Adrenal gland (tissue), 12 donors: ENCODE measurements around the gene GPRIN2. TPM values are rescaled to one million over a fixed set of nuclear protein-coding genes. Genes with fewer than 3 reads are reported as not detected.

Experiments used
- DNase-seq, 7 donors: peaks; one replicate each; pipeline ENCODE4 v3.0.0-alpha.2; 2019 to 2020
- H3K27ac ChIP-seq, 5 donors: fragments of 200-600 bp; sonication (generic) in 4 of 5; 1 replicate in 3 of 5; 2 replicates in 2 of 5; pipeline versions ENCODE4 v1.5.1 to v1.8.0; 2016 to 2020; ENCODE audit warnings: mild to moderate bottlenecking in 1 of 5
- H3K27me3 ChIP-seq: fragments of 200-600 bp; 2 replicates; pipeline ENCODE4 v1.8.0; 2021
- H3K36me3 ChIP-seq, 2 donors: fragments of 200-600 bp; replicated peaks in 1 of 2; 1 replicate in 1 of 2; 2 replicates in 1 of 2; pipeline versions ENCODE4 v1.5.1 to v1.8.0; 2018 to 2022
- H3K4me1 ChIP-seq, 2 donors: fragments of 200-600 bp; replicated peaks in 1 of 2; 1 replicate in 1 of 2; 2 replicates in 1 of 2; pipeline versions ENCODE4 v1.5.1 to v1.8.0; 2018 to 2021
- H3K4me3 ChIP-seq, 4 donors: fragments of 200-600 bp; sonication (generic) in 3 of 4; one replicate each; pipeline ENCODE4 v1.5.1; 2016 to 2018
- H3K9me3 ChIP-seq, 3 donors: fragments of 200-600 bp; sonication (generic) in 1 of 3; replicated peaks in 1 of 3; 1 replicate in 2 of 3; 2 replicates in 1 of 3; pipeline versions ENCODE4 v1.5.1 to v1.8.0; 2016 to 2021
- CTCF ChIP-seq, 6 experiments: fragments of 450-650 bp in 4 of 6; fragments of 200-600 bp in 2 of 6; sonication (generic) in 1 of 6; IDR thresholded peaks; 1 replicate in 5 of 6; 2 replicates in 1 of 6; pipeline versions ENCODE4 v1.5.1 to v1.8.0; 2016 to 2021; ENCODE audit warnings: antibody characterized with exemption in 6 of 6, mild to moderate bottlenecking in 2 of 6, moderate library complexity in 1 of 6
- POLR2A ChIP-seq, 2 donors: fragments of 450-650 bp; IDR thresholded peaks; one replicate each; pipeline ENCODE4 v1.6.1; 2017; ENCODE audit warnings: antibody characterized with exemption in 2 of 2, mild to moderate bottlenecking in 2 of 2, moderate library complexity in 1 of 2
- WGBS, 4 donors: extraction: QIAGEN DNeasy Blood & Tissue Kit in 2 of 4; methylation state at CpG; one replicate each; pipeline versions ENCODE4 v1.1.5 to v1.1.7; 2013 to 2017; 5-methylcytosine and 5-hydroxymethylcytosine counted together
- intact Hi-C, 2 donors: fragments of 100-400 bp; cut with DNase I; formaldehyde crosslinking; loops; one replicate each; pipeline versions ENCODE4 v1.14.1 to v1.15.0; 2022 to 2023
- polyA plus RNA-seq, 3 donors: library from polyadenylated mRNA; stranded (reverse); fragments of 200-250 nt in 2 of 3; fragments of 350-450 nt in 1 of 3; fragmentation: Illumina TruSeq in 1 of 3; extraction: RNeasy Lipid Tissue Mini Kit (QIAGEN cat#74804) in 1 of 3; gene quantifications; one replicate each; pipeline ENCODE4 v1.2.3, GENCODE V29; 2013 to 2014
- total RNA-seq, 9 donors: library from RNA; depleted of rRNA in 4 of 9; stranded (reverse); fragments of >200 nt in 4 of 9; fragments of 120-200 nt in 1 of 9; fragmentation: NEBNext Ultra II Directional in 1 of 9; extraction: Animal tissue kit (Norgen Biotek cat#: 25700) in 1 of 9; gene quantifications; one replicate each; pipeline versions ENCODE4 v1.1.0 to v1.2.4, GENCODE V29; 2013 to 2023
- donor health status: healthy with polysubstance abuse.
- donor health status: Bipolar disorder and iron deficiency.
- donor health status: DM: yes; HTN: yes; CAD: no.
- donor health status: DM: no; HTN: no; CAD: no.
- donor health status: DM: no; HTN: no; CAD: no.
- donor health status: DM: yes; HTN: yes; CAD: no.

Gene GPRIN2
- total and polyA plus RNA-seq, 12 donors = 0.17 to 0.56 (median 0.28) TPM; not detected in 7

GRCh38 chr10:46552526-46553237 lies 3.8 kb downstream of the GPRIN2 start:
- Histone ChIP-seq H3K27me3 (peaks cover 47% of the 10 kb centered on the region), H3K4me1 (peaks cover 6 to 11% of the 10 kb centered on the region in 2 donors), H3K4me3 (no peak overlapping the region), H3K9me3 (no peaks in the 10 kb centered on the region), H3K27ac (no peak overlapping the region), H3K36me3 (no peaks in the 10 kb centered on the region)
- TF ChIP-seq CTCF (IDR thresholded peaks at IDR 0.05) = no peak
- no peak for TF ChIP-seq POLR2A (IDR thresholded peaks at IDR 0.05)
- intact Hi-C loops = no loop called here
- peak in 4 of 7 donors; percentile 8 to 47 (median 10) for DNase-seq
- 89 to 95% (median 93%) methylated on average over 10 of the region's 10 CpGs for WGBS, 4 donors

- 83 to 88% (median 85%) methylated on average over 12 of the region's 12 CpGs for WGBS, 4 donors
- no peak for TF ChIP-seq CTCF (IDR thresholded peaks at IDR 0.05)
- no peak for TF ChIP-seq POLR2A (IDR thresholded peaks at IDR 0.05)
- Histone ChIP-seq H3K9me3 (no peaks in the 10 kb centered on the region), H3K36me3 (no peaks in the 10 kb centered on the region), H3K27ac (no peak overlapping the region), H3K27me3 (peaks cover 40% of the 10 kb centered on the region), H3K4me3 (no peak overlapping the region), H3K4me1 (peaks cover 6 to 11% of the 10 kb centered on the region in 2 donors)
- DNase-seq = peak; percentile 0 to 48 (median 15)
- intact Hi-C loops = no loop called here
Observed at GRCh38 chr10:46551701-46552525, 4.5 kb downstream of the GPRIN2 start.

- H3K36me3 ChIP-seq = no peaks in the 10 kb centered on the region
- intact Hi-C loops = no loop called here
- TF ChIP-seq CTCF (IDR thresholded peaks at IDR 0.05) (no peak), POLR2A (IDR thresholded peaks at IDR 0.05) (no peak)
- DNase-seq = peak in 5 of 7 donors; percentile 7 to 49 (median 11)
- peaks cover 0 to 4% of the 10 kb centered on the region in 2 donors for H3K4me1 ChIP-seq
- peaks cover 32% of the 10 kb centered on the region for H3K27me3 ChIP-seq
- WGBS, 4 donors = 75 to 86% (median 77%) methylated on average over 8 of the region's 8 CpGs
- no peak overlapping the region for H3K4me3 ChIP-seq
- H3K27ac ChIP-seq = no peak overlapping the region
- H3K9me3 ChIP-seq = no peaks in the 10 kb centered on the region
Observed at GRCh38 chr10:46550795-46551700, 5.4 kb downstream of the GPRIN2 start.
